SU-DHL-6 (cell line): ENCODE measurements around the gene LATS2.

Experiments
- H2AFZ ChIP-seq: fragments of 200-600 bp; sonication (generic); 2 replicates; pipeline ENCODE4 v1.6.1; 2014; ENCODE audit warnings: low read depth, mild to moderate bottlenecking, moderate library complexity, mixed read lengths, antibody characterized with exemption, low read length; ENCODE audit not compliant: severe bottlenecking
- H3F3A ChIP-seq: fragments of 200-600 bp; shearing (Covaris generic); 2 replicates; pipeline ENCODE4 v1.6.0; 2016; ENCODE audit warnings: antibody characterized with exemption, mild to moderate bottlenecking; ENCODE audit not compliant: insufficient read depth
- H3K27ac ChIP-seq: fragments of 200-600 bp; sonication (generic); 2 replicates; pipeline ENCODE4 v1.5.1; 2016; ENCODE audit warnings: low read depth, mild to moderate bottlenecking, low read length, moderate library complexity, mixed read lengths
- H3K27me3 ChIP-seq: fragments of 200-600 bp; sonication (generic), shearing (Covaris generic); 2 replicates; pipeline ENCODE4 v1.6.0; 2014; ENCODE audit warnings: mild to moderate bottlenecking, low read length
- H3K36me3 ChIP-seq: fragments of 200-600 bp; sonication (generic); 2 replicates; pipeline ENCODE4 v1.6.1; 2014; ENCODE audit warnings: mild to moderate bottlenecking, low read length, mixed read lengths
- H3K4me2 ChIP-seq: fragments of 300-600, 200-600 bp; shearing (Covaris generic), sonication (generic); 2 replicates; pipeline ENCODE4 v1.6.0; 2014; ENCODE audit warnings: low read length, low read depth, mild to moderate bottlenecking; ENCODE audit not compliant: poor library complexity, severe bottlenecking
- H3K4me3 ChIP-seq: fragments of 200-600 bp; sonication (generic); 2 replicates; pipeline ENCODE4 v1.5.1; 2014; ENCODE audit warnings: antibody characterized with exemption, low read length, mild to moderate bottlenecking, mixed read lengths; ENCODE audit not compliant: insufficient read depth, poor library complexity, severe bottlenecking
- H3K79me2 ChIP-seq: fragments of 200-600 bp; sonication (generic); 2 replicates; pipeline ENCODE4 v1.6.1; 2014; ENCODE audit warnings: mild to moderate bottlenecking, low read length, moderate library complexity; ENCODE audit not compliant: insufficient read depth
- H3K9ac ChIP-seq: fragments of 200-600 bp; sonication (generic); 2 replicates; pipeline ENCODE4 v1.7.0; 2014; ENCODE audit warnings: mild to moderate bottlenecking, low read length
- H3K9me2 ChIP-seq: fragments of 200-600 bp; sonication (generic); replicated peaks from 2 replicates; pipeline ENCODE4 v1.6.1; 2014; ENCODE audit warnings: low read length; ENCODE audit not compliant: insufficient read depth
- H3K9me3 ChIP-seq: fragments of 200-600 bp; sonication (generic); 2 replicates; pipeline ENCODE4 v1.6.1; 2014; ENCODE audit warnings: low read length, mixed read lengths; ENCODE audit not compliant: insufficient read depth
- H4K20me1 ChIP-seq: fragments of 200-600 bp; sonication (generic); 2 replicates; pipeline ENCODE4 v1.6.1; 2014; ENCODE audit warnings: low read depth, mild to moderate bottlenecking, antibody characterized with exemption, low read length, moderate library complexity, mixed read lengths
- EZH2phosphoT487 ChIP-seq: fragments of 200-600 bp; sonication (generic), shearing (Covaris generic); conservative IDR thresholded peaks from 2 replicates; pipeline ENCODE4 v1.6.1; 2018; ENCODE audit warnings: mild to moderate bottlenecking, antibody characterized with exemption, low read length, moderate library complexity, mixed read lengths
- TF ChIP-seq, protein P1 (sequence below): fragments of 200-600 bp; sonication (generic); IDR thresholded peaks from one replicate; pipeline ENCODE4 v1.5.1; 2017; ENCODE audit warnings: antibody characterized with exemption, mild to moderate bottlenecking, low read length, moderate library complexity; ENCODE audit not compliant: insufficient read depth, poor library complexity, severe bottlenecking

LATS2 gene

DNA sequence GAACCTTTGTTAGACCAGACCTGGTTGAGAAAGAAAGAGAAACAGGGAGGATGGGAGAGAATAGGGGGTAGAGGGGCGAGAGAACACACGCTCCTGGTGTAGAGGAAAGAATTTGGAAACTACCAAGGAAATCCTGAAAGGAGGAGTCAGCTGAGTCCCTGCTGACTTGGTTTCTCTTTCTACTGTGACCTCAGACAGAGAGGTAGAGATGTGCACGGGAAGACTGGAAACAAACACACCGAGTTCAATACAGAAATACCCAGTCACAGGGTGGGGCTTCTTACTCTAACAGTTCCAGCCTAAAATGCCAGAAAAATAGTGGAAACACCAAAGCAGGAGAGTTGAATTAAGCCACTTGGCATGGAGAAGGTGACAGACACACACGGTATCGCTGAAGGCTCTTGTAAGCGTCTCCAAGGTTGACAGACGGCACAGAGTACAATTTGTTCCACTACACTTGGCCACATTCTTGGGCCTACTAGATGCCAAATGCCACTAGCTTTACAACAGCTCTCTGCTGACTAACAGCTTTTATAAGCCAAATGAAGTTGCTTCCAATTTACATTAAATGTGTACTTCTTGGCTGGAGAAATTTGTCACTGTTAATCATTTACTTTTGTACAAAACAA lies 28.1 kb downstream of the LATS2 start:
- Histone ChIP-seq H3K4me2 (no peak overlapping the region), H4K20me1 (no peaks in the 10 kb centered on the region), H3K4me3 (no peak overlapping the region)

DNA sequence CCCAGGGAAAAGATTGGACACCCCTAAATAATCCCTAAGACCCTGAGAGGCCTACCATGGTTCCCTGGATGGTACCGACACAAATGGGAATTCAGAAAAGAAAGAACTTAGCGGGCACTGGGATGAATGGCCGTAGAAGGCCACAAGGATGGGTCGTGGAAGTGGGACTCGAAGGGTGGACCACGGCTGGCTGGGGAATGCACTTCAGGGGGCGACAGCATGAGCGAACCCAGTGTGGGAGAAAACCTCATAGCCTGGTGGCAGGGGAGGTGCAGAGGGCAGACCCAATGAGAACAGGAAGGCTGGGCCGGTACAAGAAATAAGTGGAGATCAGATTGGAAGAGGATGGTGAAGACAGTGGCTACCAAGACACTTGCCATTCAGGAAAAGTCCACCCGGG lies 28.7 kb downstream of the LATS2 start:
- Histone ChIP-seq H3K9me3 (no peaks in the 10 kb centered on the region), H3K4me3 (no peak overlapping the region), H2AFZ (no peak overlapping the region), H3K79me2 (no peaks in the 10 kb centered on the region), H3K36me3 (no peaks in the 10 kb centered on the region), H3K9me2 (no peaks in the 10 kb centered on the region), H3F3A (no peaks in the 10 kb centered on the region), H3K9ac (no peak overlapping the region), H4K20me1 (no peaks in the 10 kb centered on the region), H3K4me2 (no peak overlapping the region), H3K27ac (no peak overlapping the region), H3K27me3 (no peaks in the 10 kb centered on the region)
- TF ChIP-seq EZH2phosphoT487: no peak
- TF ChIP-seq, protein P1, sequence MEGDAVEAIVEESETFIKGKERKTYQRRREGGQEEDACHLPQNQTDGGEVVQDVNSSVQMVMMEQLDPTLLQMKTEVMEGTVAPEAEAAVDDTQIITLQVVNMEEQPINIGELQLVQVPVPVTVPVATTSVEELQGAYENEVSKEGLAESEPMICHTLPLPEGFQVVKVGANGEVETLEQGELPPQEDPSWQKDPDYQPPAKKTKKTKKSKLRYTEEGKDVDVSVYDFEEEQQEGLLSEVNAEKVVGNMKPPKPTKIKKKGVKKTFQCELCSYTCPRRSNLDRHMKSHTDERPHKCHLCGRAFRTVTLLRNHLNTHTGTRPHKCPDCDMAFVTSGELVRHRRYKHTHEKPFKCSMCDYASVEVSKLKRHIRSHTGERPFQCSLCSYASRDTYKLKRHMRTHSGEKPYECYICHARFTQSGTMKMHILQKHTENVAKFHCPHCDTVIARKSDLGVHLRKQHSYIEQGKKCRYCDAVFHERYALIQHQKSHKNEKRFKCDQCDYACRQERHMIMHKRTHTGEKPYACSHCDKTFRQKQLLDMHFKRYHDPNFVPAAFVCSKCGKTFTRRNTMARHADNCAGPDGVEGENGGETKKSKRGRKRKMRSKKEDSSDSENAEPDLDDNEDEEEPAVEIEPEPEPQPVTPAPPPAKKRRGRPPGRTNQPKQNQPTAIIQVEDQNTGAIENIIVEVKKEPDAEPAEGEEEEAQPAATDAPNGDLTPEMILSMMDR: no peak

More for the DNA sequence above, 28.1 kb downstream of the LATS2 start:
- Histone ChIP-seq H3K27me3 (no peaks in the 10 kb centered on the region), H3K9ac (no peak overlapping the region), H3K36me3 (no peaks in the 10 kb centered on the region), H3K79me2 (no peaks in the 10 kb centered on the region), H3K9me3 (no peaks in the 10 kb centered on the region), H3F3A (no peaks in the 10 kb centered on the region), H3K9me2 (no peaks in the 10 kb centered on the region), H2AFZ (no peak overlapping the region), H3K27ac (no peak overlapping the region)
- TF ChIP-seq, protein P1: no peak
- no peak for TF ChIP-seq EZH2phosphoT487

DNA sequence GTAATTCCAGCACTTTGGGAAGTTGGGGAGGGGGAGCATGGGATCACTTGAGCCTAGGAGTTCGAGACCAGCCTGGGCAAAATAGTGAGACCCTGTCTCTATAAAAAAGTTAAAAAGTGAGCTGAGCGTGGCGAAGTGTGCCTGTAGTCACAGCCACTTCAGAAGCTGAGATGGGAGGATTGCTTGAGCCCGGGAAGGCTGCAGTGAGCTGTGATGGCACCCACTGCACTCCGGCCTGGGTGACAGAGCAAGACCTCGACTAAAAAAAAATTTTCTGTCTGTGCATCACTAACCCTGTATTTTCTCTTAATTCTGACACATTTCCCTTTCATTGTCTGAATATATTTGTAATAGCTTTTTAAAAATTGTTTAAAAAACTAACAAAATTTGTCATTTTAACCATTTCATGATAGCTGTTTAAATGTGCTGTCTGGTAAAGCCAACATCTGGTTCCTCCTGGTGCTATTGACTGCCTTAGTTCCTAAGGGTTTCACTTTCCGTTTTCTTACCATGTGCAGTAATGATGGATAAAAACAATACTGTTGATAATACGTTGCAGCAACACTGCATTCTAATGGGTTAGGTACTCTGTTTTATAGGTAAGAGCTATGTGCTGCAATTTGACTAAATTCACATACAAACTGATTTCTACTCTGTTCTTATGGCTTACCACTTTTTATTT lies 29.7 kb downstream of the LATS2 start:
- no peak overlapping the region for H3K4me3 ChIP-seq
- no peaks in the 10 kb centered on the region for H4K20me1 ChIP-seq
- no peak overlapping the region for H2AFZ ChIP-seq
- H3K4me2 ChIP-seq: no peak overlapping the region
- no peaks in the 10 kb centered on the region for H3K9me3 ChIP-seq
- no peaks in the 10 kb centered on the region for H3F3A ChIP-seq
- no peaks in the 10 kb centered on the region for H3K79me2 ChIP-seq
- no peaks in the 10 kb centered on the region for H3K27me3 ChIP-seq
- no peak for TF ChIP-seq EZH2phosphoT487
- TF ChIP-seq, protein P1: no peak
- H3K36me3 ChIP-seq: no peaks in the 10 kb centered on the region
- H3K27ac ChIP-seq: no peak overlapping the region
- no peak overlapping the region for H3K9ac ChIP-seq
- H3K9me2 ChIP-seq: no peaks in the 10 kb centered on the region
